NT2/D1 (cell line): ENCODE data around the gene TMEM260.

Experiments used
- YY1 ChIP-seq: IDR thresholded peaks from 2 replicates; pipeline ENCODE4 v1.6.1; 2011; ENCODE audit not compliant: insufficient read length, insufficient read depth
- ZNF274 ChIP-seq: IDR thresholded peaks from 2 replicates; pipeline ENCODE4 v1.6.1; 2011; ENCODE audit warnings: mild to moderate bottlenecking, low read depth, low read length

DNA sequence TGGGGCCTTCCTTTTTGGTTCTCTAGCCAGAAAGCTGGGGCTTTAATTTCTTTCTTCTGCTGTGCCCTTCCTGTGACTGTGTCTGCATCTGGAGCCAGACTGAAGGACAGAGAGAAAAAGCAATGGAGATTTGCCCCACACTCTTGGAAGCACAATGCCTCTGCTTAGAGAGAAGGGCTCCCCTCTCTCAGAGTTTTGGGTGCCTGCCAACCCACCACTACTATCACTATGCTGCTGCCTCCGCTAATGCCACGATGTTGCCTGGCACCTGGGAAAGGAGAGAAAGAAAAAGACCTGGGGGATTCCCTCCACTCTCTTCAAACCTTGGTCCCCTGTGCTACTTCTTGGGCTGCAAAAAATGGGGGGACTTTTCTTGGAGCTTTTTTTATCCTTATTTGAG lies 52.6 kb downstream of the TMEM260 start:
- TF ChIP-seq YY1 (no peak), ZNF274 (no peak)
